Activated naive CD4-positive, alpha-beta T cell treated with anti-CD3 and anti-CD28 coated beads, Interleukin-2, amount 50 U/mL, for 24 hours (primary cell): Measurements from ENCODE around the gene MED9.

Experiments
- H3K27ac Mint-ChIP-seq: one replicate; pipeline ENCODE4 v1.8.0; 2021; ENCODE audit warnings: mild to moderate bottlenecking, mixed read lengths
- H3K27me3 Mint-ChIP-seq: one replicate; pipeline ENCODE4 v1.8.0; 2021; ENCODE audit warnings: mixed read lengths
- H3K36me3 Mint-ChIP-seq: one replicate; pipeline ENCODE4 v1.8.0; 2021; ENCODE audit warnings: mixed read lengths
- H3K4me1 Mint-ChIP-seq: one replicate; pipeline ENCODE4 v1.8.0; 2021; ENCODE audit warnings: mixed read lengths
- H3K4me3 Mint-ChIP-seq: one replicate; pipeline ENCODE4 v1.8.0; 2021; ENCODE audit warnings: mild to moderate bottlenecking, mixed read lengths
- H3K9me3 Mint-ChIP-seq: one replicate; pipeline ENCODE4 v1.8.0; 2021; ENCODE audit warnings: mixed read lengths

MED9 gene

GRCh38 chr17:17503566-17504130, 26.8 kb downstream of the MED9 start:
- no peaks in the 10 kb centered on the region for H3K9me3 Mint-ChIP-seq
- H3K4me3 Mint-ChIP-seq, result no peak overlapping the region
- H3K4me1 Mint-ChIP-seq, result no peaks in the 10 kb centered on the region
- H3K36me3 Mint-ChIP-seq, result no peaks in the 10 kb centered on the region
- H3K27me3 Mint-ChIP-seq, result no peaks in the 10 kb centered on the region
- no peak overlapping the region for H3K27ac Mint-ChIP-seq

DNA sequence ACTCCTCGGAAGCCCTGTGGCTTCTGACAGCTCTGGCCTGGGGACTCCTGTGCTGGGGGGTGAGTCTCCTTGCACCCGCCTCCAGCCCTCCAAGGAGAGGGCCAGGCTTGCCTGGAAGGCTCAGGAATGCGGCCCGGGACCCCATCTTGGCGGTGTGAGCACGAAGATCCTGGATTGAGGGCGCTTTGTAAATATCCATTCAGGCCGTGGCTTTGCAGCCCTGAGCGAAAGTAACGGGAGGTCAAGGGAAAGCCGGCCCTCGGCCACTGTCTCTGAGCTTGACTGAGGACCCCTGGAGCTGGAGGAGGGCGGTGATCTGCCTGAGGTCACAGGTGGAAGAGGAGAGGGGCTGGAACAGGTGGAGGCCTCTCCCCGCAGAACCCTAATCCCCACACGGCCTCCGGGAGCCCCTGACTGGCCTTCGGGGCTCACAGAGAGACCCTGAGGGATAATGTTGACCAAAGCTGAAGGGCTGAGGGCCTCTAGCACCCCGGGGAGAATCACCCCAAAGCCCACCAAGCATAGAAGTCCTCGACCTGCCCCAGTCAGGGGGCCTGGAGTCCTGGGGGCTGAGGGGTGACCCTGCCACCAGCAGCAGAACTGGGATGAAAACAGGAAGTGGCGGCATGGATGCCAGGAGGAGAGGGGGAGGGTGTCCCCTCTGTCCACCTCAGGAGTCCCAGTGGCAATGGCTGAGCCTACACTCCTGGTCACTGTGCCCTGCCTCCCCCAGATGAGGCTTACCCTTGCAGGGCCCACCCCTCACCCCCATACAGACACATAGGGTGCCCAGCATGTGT, 27.7 kb downstream of the MED9 start:
- no peak overlapping the region for H3K27ac Mint-ChIP-seq
- no peak overlapping the region for H3K4me3 Mint-ChIP-seq
- H3K9me3 Mint-ChIP-seq, result no peaks in the 10 kb centered on the region
- no peaks in the 10 kb centered on the region for H3K27me3 Mint-ChIP-seq
- H3K4me1 Mint-ChIP-seq, result no peaks in the 10 kb centered on the region
- no peaks in the 10 kb centered on the region for H3K36me3 Mint-ChIP-seq

DNA sequence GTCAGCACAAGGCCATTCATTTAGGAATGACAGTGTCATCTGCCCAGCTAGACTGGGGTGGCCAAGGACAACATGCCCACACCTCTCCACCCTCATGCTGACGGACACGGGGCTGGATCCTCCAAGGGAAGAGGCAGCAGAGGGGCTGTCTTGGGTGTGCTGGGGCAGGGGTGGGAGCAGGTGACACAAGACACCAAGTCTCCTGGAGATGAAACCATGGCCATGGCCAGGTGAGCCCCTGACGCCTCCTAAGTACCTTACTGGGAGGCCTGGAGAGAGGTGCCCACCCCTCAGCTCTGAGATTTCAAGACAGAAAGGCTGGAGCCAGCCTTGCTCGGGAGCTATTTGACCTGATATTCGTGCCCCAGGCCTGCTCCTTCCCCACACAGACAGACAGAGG, 28.4 kb downstream of the MED9 start:
- no peaks in the 10 kb centered on the region for H3K9me3 Mint-ChIP-seq
- no peak overlapping the region for H3K27ac Mint-ChIP-seq
- H3K27me3 Mint-ChIP-seq, result no peaks in the 10 kb centered on the region
- no peak overlapping the region for H3K4me3 Mint-ChIP-seq
- no peaks in the 10 kb centered on the region for H3K4me1 Mint-ChIP-seq
- H3K36me3 Mint-ChIP-seq, result no peaks in the 10 kb centered on the region

GRCh38 chr17:17505610-17506171, 28.9 kb downstream of the MED9 start:
- no peaks in the 10 kb centered on the region for H3K4me1 Mint-ChIP-seq
- H3K36me3 Mint-ChIP-seq, result no peaks in the 10 kb centered on the region
- no peaks in the 10 kb centered on the region for H3K9me3 Mint-ChIP-seq
- H3K4me3 Mint-ChIP-seq, result no peak overlapping the region
- no peaks in the 10 kb centered on the region for H3K27me3 Mint-ChIP-seq
- no peak overlapping the region for H3K27ac Mint-ChIP-seq

GRCh38 chr17:17506181-17506741, 29.5 kb downstream of the MED9 start:
- Mint-ChIP-seq H3K36me3 (no peaks in the 10 kb centered on the region), H3K27ac (no peak overlapping the region), H3K4me3 (no peak overlapping the region), H3K27me3 (no peaks in the 10 kb centered on the region), H3K9me3 (no peaks in the 10 kb centered on the region), H3K4me1 (no peaks in the 10 kb centered on the region)

GRCh38 chr17:17506893-17507464, 30.2 kb downstream of the MED9 start:
- H3K9me3 Mint-ChIP-seq, result no peaks in the 10 kb centered on the region
- no peak overlapping the region for H3K4me3 Mint-ChIP-seq
- H3K4me1 Mint-ChIP-seq, result no peaks in the 10 kb centered on the region
- H3K27ac Mint-ChIP-seq, result no peak overlapping the region
- H3K36me3 Mint-ChIP-seq, result no peaks in the 10 kb centered on the region
- H3K27me3 Mint-ChIP-seq, result no peaks in the 10 kb centered on the region

GRCh38 chr17:17507465-17508011, 30.7 kb downstream of the MED9 start:
- Mint-ChIP-seq H3K4me3 (no peak overlapping the region), H3K27ac (no peak overlapping the region), H3K9me3 (no peaks in the 10 kb centered on the region), H3K36me3 (no peaks in the 10 kb centered on the region), H3K4me1 (no peaks in the 10 kb centered on the region), H3K27me3 (no peaks in the 10 kb centered on the region)

DNA sequence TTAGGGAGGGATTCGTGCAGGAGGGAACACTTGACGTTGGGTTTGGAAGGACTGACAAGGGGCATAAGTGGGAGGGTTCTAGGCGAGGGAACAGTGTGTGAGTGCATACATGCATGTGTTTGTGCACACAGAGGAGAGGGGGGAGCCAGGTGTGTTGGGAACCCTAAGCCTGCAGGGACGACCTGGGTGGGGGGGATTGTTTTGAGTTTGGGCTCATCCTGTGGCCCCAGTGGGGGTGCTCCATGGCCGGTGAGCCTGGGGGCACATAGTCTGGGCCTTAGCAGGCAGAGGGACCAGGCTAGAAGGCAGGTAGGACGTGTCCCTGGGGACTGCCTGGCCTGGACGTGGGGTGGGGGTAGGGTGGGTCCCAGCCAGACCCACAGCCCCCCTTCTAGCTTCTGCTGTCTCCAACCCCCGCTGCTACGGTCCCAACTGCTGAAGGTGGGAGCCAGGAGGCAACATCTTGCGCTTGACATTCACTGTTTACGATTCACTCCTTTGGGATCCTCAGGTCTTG, 31.3 kb downstream of the MED9 start:
- Mint-ChIP-seq H3K36me3 (no peaks in the 10 kb centered on the region), H3K4me1 (no peaks in the 10 kb centered on the region), H3K27me3 (no peaks in the 10 kb centered on the region), H3K9me3 (no peaks in the 10 kb centered on the region), H3K4me3 (no peak overlapping the region), H3K27ac (no peak overlapping the region)

DNA sequence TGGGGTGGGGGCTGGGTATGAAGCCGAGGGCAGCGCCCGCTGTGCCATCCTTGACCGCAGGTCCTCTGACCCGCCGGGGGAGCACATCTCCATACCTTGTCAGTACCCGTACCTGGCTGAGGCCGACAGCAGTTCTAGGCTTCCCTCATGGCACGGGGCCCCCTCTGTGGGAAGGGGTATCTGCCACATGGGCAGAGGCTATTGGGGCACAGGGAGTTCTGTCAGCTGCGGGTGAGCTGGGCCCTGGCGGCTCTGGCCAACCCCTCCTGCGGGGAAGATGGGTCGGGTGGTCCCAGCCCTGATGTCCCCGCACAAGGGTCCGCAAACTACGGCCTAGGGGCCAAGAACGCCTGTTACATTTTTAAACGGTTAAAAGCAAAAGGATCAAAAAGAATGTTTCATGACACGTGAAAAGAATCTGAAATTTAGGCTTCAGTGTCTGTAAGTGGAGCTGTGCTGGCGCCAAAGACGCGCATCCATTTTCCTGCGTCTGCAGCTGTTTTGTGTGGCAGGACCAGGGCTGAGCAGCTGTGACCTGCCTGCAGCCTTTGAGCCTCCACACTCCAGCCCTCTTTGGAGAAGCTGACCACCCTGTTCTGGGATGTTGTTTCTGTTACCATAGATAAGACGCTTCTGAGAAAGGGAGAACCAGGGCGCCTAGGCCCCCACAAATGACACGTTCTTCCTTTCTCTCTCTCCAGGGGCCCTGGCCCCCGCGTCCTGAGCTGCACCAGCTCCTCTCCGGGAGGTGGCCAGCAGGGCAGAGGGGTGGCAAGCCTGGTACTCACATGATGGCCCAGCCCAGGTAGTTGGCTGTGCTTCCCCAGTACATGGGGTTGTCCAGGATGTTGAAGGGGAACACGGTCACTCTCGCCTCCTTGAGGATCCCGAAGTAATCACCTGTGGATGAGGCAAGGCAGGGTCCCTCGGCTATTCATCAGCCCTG, 32.1 kb downstream of the MED9 start:
- H3K4me3 Mint-ChIP-seq, result no peak overlapping the region
- H3K27ac Mint-ChIP-seq, result no peak overlapping the region
- H3K4me1 Mint-ChIP-seq, result no peaks in the 10 kb centered on the region
- no peaks in the 10 kb centered on the region for H3K36me3 Mint-ChIP-seq
- H3K27me3 Mint-ChIP-seq, result no peaks in the 10 kb centered on the region
- no peaks in the 10 kb centered on the region for H3K9me3 Mint-ChIP-seq

GRCh38 chr17:17509601-17510425, 33.0 kb downstream of the MED9 start:
- no peaks in the 10 kb centered on the region for H3K36me3 Mint-ChIP-seq
- no peaks in the 10 kb centered on the region for H3K27me3 Mint-ChIP-seq
- H3K27ac Mint-ChIP-seq, result no peak overlapping the region
- no peaks in the 10 kb centered on the region for H3K9me3 Mint-ChIP-seq
- no peaks in the 10 kb centered on the region for H3K4me1 Mint-ChIP-seq
- H3K4me3 Mint-ChIP-seq, result no peak overlapping the region

DNA sequence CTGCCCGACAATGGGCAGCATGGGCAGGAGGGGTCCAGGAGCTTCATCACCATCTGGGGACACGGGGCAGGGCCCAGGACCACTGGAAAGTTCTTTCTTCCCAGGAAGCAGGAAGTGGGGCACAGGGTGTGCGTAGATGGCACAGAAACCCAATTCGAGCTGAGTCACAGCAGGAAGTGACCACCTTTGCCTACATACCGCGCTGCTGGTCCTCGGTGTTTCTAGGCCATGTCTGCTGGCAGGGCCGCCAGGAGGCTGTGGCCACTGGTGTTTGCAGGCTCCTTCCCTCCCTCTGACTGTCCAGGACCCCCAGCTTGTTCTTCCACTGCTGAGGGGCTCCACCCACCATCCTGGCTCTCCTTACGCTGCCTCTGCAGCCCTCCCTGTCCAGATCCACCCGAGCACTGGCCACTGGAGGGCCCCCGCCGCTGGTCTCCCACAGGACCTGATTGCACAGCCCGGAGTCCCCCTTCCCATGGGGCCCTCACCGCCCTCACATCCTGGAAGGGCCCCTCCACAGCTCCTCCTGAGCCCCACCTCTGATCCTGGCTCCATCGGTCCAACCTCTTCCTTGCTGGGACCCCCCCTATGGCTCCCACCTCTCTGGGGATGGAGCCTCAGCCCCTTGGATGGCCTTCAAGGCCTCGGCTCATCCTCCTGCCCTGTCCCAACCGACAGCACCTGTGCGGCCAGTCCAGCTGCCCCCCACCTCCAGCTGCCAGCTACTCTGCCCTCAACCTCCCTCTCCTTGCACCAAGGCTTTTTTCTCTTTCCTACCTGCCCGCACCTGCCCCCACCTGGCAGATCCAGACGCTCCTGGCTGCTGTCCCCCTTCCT, 33.9 kb downstream of the MED9 start:
- Mint-ChIP-seq H3K27me3 (no peaks in the 10 kb centered on the region), H3K4me1 (no peaks in the 10 kb centered on the region), H3K36me3 (no peaks in the 10 kb centered on the region), H3K9me3 (no peaks in the 10 kb centered on the region), H3K4me3 (no peak overlapping the region), H3K27ac (no peak overlapping the region)

DNA sequence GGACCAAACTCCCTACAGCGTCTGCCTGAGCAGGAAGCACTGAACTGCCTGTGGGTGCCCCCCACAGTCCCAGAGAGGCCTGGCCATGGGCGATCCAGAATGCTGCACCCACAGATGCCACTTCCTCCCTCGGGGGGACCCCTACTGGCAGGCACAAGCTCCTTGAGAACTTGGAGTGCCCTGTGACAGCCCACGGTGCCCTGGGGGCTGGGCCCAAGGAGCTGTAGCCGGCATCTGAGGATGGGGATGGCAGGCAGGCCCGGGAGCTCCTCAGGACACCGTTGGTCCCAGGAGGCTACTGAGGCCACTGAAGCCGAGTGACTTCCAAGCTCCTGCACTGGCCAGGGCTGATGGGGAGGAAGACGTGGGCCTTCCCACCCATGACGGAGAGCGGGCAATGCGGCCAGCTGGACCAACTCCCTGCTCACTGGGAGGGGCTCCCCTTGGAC, 34.5 kb downstream of the MED9 start:
- no peaks in the 10 kb centered on the region for H3K4me1 Mint-ChIP-seq
- H3K9me3 Mint-ChIP-seq, result no peaks in the 10 kb centered on the region
- no peak overlapping the region for H3K27ac Mint-ChIP-seq

More for the DNA sequence above, 34.5 kb downstream of the MED9 start:
- Mint-ChIP-seq H3K36me3 (no peaks in the 10 kb centered on the region), H3K27me3 (no peaks in the 10 kb centered on the region), H3K4me3 (no peak overlapping the region)
